Spinal cord (tissue), 10 donors: ENCODE data around the gene ARHGAP23. TPM values are rescaled to one million over a fixed set of nuclear protein-coding genes. Genes with fewer than 3 reads are reported as not detected.

Experiments
- DNase-seq, 6 donors: peaks; one replicate each; pipeline versions ENCODE4 v3.0.0 to v3.0.0-alpha.2; 2013 to 2015; ENCODE audit warnings: low spot score in 6 of 6, low read depth in 4 of 6
- H3K27ac ChIP-seq: one replicate; pipeline ENCODE4 v1.5.1; 2013; ENCODE audit warnings: low read depth, low read length, control low read depth
- H3K27me3 ChIP-seq: one replicate; pipeline ENCODE4 v1.6.1; 2013; ENCODE audit warnings: low read length; ENCODE audit not compliant: control insufficient read depth, insufficient read depth
- H3K36me3 ChIP-seq: one replicate; pipeline ENCODE4 v1.6.1; 2013; ENCODE audit warnings: low read length; ENCODE audit not compliant: control insufficient read depth, insufficient read depth
- H3K4me1 ChIP-seq: one replicate; pipeline ENCODE4 v1.6.1; 2013; ENCODE audit warnings: low read length; ENCODE audit not compliant: control insufficient read depth, insufficient read depth
- H3K4me3 ChIP-seq: one replicate; pipeline ENCODE4 v1.5.1; 2013; ENCODE audit warnings: low read depth, low read length, control low read depth
- H3K9me3 ChIP-seq: one replicate; pipeline ENCODE4 v1.6.1; 2013; ENCODE audit warnings: low read length; ENCODE audit not compliant: control insufficient read depth, insufficient read depth
- WGBS: methylation state at CpG from one replicate; pipeline ENCODE4 v1.1.5; 2013; ENCODE audit warnings: missing lambda C conversion rate; ENCODE audit not compliant: insufficient coverage; 5-methylcytosine and 5-hydroxymethylcytosine counted together
- polyA plus RNA-seq, 2 donors: library from polyadenylated mRNA; unstranded; fragments of 120-200 nt; gene quantifications; one replicate each; pipeline ENCODE4 v1.2.1, GENCODE V29; 2013; ENCODE audit not compliant: insufficient read length in 2 of 2
- total RNA-seq, 2 donors: library from RNA; depleted of rRNA in 1 of 2; stranded (reverse); fragments of 120-200 nt in 1 of 2; fragments of >200 nt in 1 of 2; gene quantifications; one replicate each; pipeline versions ENCODE4 v1.2.3 to v1.2.4, GENCODE V29; 2013 to 2014
- donor health status: healthy.

Gene ARHGAP23
- total and polyA plus RNA-seq, 4 donors = 49.0 to 88.0 (median 60.8) TPM

GRCh38 chr17:38558728-38559050 is 130.4 kb downstream of the ARHGAP23 start:
- WGBS = 8% methylated on average over 10 of the region's 10 CpGs
- Histone ChIP-seq H3K4me3 (no peak overlapping the region), H3K36me3 (peaks cover 72% of the 10 kb centered on the region), H3K9me3 (no peaks in the 10 kb centered on the region), H3K27ac (no peak overlapping the region), H3K4me1 (peaks cover 43% of the 10 kb centered on the region), H3K27me3 (peaks cover 35% of the 10 kb centered on the region)
- DNase-seq = no peak

GRCh38 chr17:38559051-38559879 is 131.0 kb downstream of the ARHGAP23 start:
- WGBS = 35% methylated on average over 42 of the region's 44 CpGs
- Histone ChIP-seq H3K4me1 (peaks cover 49% of the 10 kb centered on the region), H3K27ac (no peak overlapping the region), H3K9me3 (no peaks in the 10 kb centered on the region), H3K36me3 (peaks cover 73% of the 10 kb centered on the region), H3K27me3 (peaks cover 41% of the 10 kb centered on the region), H3K4me3 (no peak overlapping the region)
- DNase-seq = peak in 2 of 6 donors; percentile 58 to 68

GRCh38 chr17:38559880-38560230 is 131.6 kb downstream of the ARHGAP23 start:
- H3K4me3 ChIP-seq = no peak overlapping the region
- H3K4me1 ChIP-seq = peaks cover 53% of the 10 kb centered on the region
- peaks cover 72% of the 10 kb centered on the region for H3K36me3 ChIP-seq
- no peak overlapping the region for H3K27ac ChIP-seq
- WGBS = 55% methylated on average over 2 of the region's 6 CpGs
- H3K9me3 ChIP-seq = no peaks in the 10 kb centered on the region
- H3K27me3 ChIP-seq = peaks cover 44% of the 10 kb centered on the region
- no peak for DNase-seq

- no peak overlapping the region for H3K4me3 ChIP-seq
- peaks cover 58% of the 10 kb centered on the region for H3K4me1 ChIP-seq
- H3K9me3 ChIP-seq = no peaks in the 10 kb centered on the region
- no peak overlapping the region for H3K27ac ChIP-seq
- DNase-seq = no peak
- peaks cover 75% of the 10 kb centered on the region for H3K36me3 ChIP-seq
- peaks cover 48% of the 10 kb centered on the region for H3K27me3 ChIP-seq
- WGBS = 57% methylated on average over 13 of the region's 15 CpGs
Measured at GRCh38 chr17:38560503-38561318, 132.4 kb downstream of the ARHGAP23 start.

- Histone ChIP-seq H3K4me1 (peaks cover 64% of the 10 kb centered on the region), H3K36me3 (peaks cover 71% of the 10 kb centered on the region), H3K4me3 (no peak overlapping the region), H3K27me3 (peaks cover 53% of the 10 kb centered on the region), H3K9me3 (no peaks in the 10 kb centered on the region), H3K27ac (no peak overlapping the region)
- WGBS = 27% methylated on average over 105 of the region's 105 CpGs
- no peak for DNase-seq
Measured at GRCh38 chr17:38561416-38562214, 133.4 kb downstream of the ARHGAP23 start.

Other genes with a start within 250 kb of the ARHGAP23 start
- gene TBC1D3, start 235.9 kb upstream of the ARHGAP23 start, total RNA-seq = not detected
- gene TBC1D3, start 235.9 kb upstream of the ARHGAP23 start, polyA plus RNA-seq = under 1 TPM in 1 of 2 donors, not detected in 1; 0.24 TPM
- gene MRPL45, start 131.3 kb upstream of the ARHGAP23 start, total RNA-seq = 10 to 100 TPM; 26.8 to 36.3 TPM
- gene MRPL45, start 131.3 kb upstream of the ARHGAP23 start, polyA plus RNA-seq = 10 to 100 TPM; 32.3 to 36.4 TPM
- 1 to 10 TPM; 1.3 to 3.2 TPM for gene GPR179, start 84.5 kb upstream of the ARHGAP23 start, total RNA-seq
- gene GPR179, start 84.5 kb upstream of the ARHGAP23 start, polyA plus RNA-seq = 1 to 10 TPM; 6.3 to 7.6 TPM
- gene SOCS7, start 76.6 kb upstream of the ARHGAP23 start, total RNA-seq = 10 to 100 TPM; 22.2 to 24.4 TPM
- gene SOCS7, start 76.6 kb upstream of the ARHGAP23 start, polyA plus RNA-seq = 10 to 100 TPM; 33.1 to 33.4 TPM
- gene SRCIN1, start 177.5 kb downstream of the ARHGAP23 start, total RNA-seq = 10 to 100 TPM; 16.0 to 20.0 TPM
- gene SRCIN1, start 177.5 kb downstream of the ARHGAP23 start, polyA plus RNA-seq = 10 to 100 TPM; 68.2 to 79.4 TPM
- 1 to 10 TPM in 1 of 2 donors, under 1 TPM in 1; 0.50 to 1.7 TPM for gene EPOP, start 246.5 kb downstream of the ARHGAP23 start, total RNA-seq
- 1 to 10 TPM; 2.0 to 2.3 TPM for gene EPOP, start 246.5 kb downstream of the ARHGAP23 start, polyA plus RNA-seq